ACC112 (cell line): ENCODE data around the gene GZMH.
"Not testable (repeated sequence)": the region's sequence is repeated elsewhere in the genome, so short reads cannot be mapped to it uniquely, and the experiment has no call there.

Experiments
- H2AFZ ChIP-seq: fragments of 200-600 bp; sonication (generic); one replicate; pipeline ENCODE4 v1.6.0; 2017; ENCODE audit warnings: antibody characterized with exemption, low read length; ENCODE audit not compliant: unreplicated experiment
- H3K27ac ChIP-seq: fragments of 200-600 bp; sonication (generic); 2 replicates; pipeline ENCODE4 v1.5.1; 2014; ENCODE audit warnings: low read depth, mild to moderate bottlenecking, antibody characterized with exemption, low read length, moderate library complexity
- H3K27me3 ChIP-seq: fragments of 200-600 bp; sonication (generic); 2 replicates; pipeline ENCODE4 v1.6.1; 2014; ENCODE audit warnings: mild to moderate bottlenecking, antibody characterized with exemption, low read length, moderate library complexity, mixed read lengths; ENCODE audit not compliant: insufficient read depth
- H3K36me3 ChIP-seq: fragments of 200-600 bp; sonication (generic); 2 replicates; pipeline ENCODE4 v1.6.1; 2016; ENCODE audit warnings: mild to moderate bottlenecking, antibody characterized with exemption, low read length, moderate library complexity, mixed read lengths; ENCODE audit not compliant: insufficient read depth
- H3K4me1 ChIP-seq: fragments of 200-600 bp; sonication (generic); one replicate; pipeline ENCODE4 v1.6.1; 2016; ENCODE audit warnings: low read length, mixed read lengths; ENCODE audit not compliant: insufficient read depth, unreplicated experiment, control insufficient read depth
- H3K4me3 ChIP-seq: fragments of 200-600 bp; sonication (generic); 2 replicates; pipeline ENCODE4 v1.5.1; 2014; ENCODE audit warnings: mild to moderate bottlenecking, low read depth, low read length
- H3K79me2 ChIP-seq: fragments of 200-600 bp; sonication (generic); one replicate; pipeline ENCODE4 v1.6.0; 2016; ENCODE audit warnings: low read length; ENCODE audit not compliant: control insufficient read depth, unreplicated experiment, insufficient read depth

The GZMH gene

GRCh38 chr14:24595073-24595808 lies 14.2 kb downstream of the GZMH start:
- Histone ChIP-seq H3K79me2 (no peaks in the 10 kb centered on the region), H3K36me3 (no peaks in the 10 kb centered on the region), H3K27ac (no peak overlapping the region), H2AFZ (no peak overlapping the region), H3K27me3 (no peaks in the 10 kb centered on the region), H3K4me3 (no peak overlapping the region), H3K4me1 (no peaks in the 10 kb centered on the region)

- not testable (repeated sequence) for H3K79me2 ChIP-seq, H2AFZ ChIP-seq, H3K27me3 ChIP-seq, H3K27ac ChIP-seq, H3K36me3 ChIP-seq, H3K4me1 ChIP-seq, H3K4me3 ChIP-seq
Observed at GRCh38 chr14:24591004-24591403, 18.5 kb downstream of the GZMH start.

GRCh38 chr14:24584402-24584801 lies 25.1 kb downstream of the GZMH start:
- H3K36me3 ChIP-seq, H3K4me3 ChIP-seq, H3K79me2 ChIP-seq, H3K27me3 ChIP-seq, H3K4me1 ChIP-seq, H3K27ac ChIP-seq, H2AFZ ChIP-seq: not testable (repeated sequence)

- H3K36me3 ChIP-seq = no peaks in the 10 kb centered on the region
- H3K4me1 ChIP-seq = no peaks in the 10 kb centered on the region
- no peak overlapping the region for H2AFZ ChIP-seq
- H3K27me3 ChIP-seq = no peaks in the 10 kb centered on the region
- H3K79me2 ChIP-seq = no peaks in the 10 kb centered on the region
- H3K4me3 ChIP-seq = no peak overlapping the region
- no peak overlapping the region for H3K27ac ChIP-seq
Observed at GRCh38 chr14:24578558-24578957, 30.9 kb downstream of the GZMH start.

- no peak overlapping the region for H3K27ac ChIP-seq
- H3K4me3 ChIP-seq = no peak overlapping the region
- H3K79me2 ChIP-seq = no peaks in the 10 kb centered on the region
- no peak overlapping the region for H2AFZ ChIP-seq
- H3K27me3 ChIP-seq = no peaks in the 10 kb centered on the region
- H3K4me1 ChIP-seq = no peaks in the 10 kb centered on the region
- no peaks in the 10 kb centered on the region for H3K36me3 ChIP-seq
Observed at GRCh38 chr14:24576771-24577170, 32.7 kb downstream of the GZMH start.

GRCh38 chr14:24576182-24576581 lies 33.3 kb downstream of the GZMH start, which contains the start of gene CTSG:
Gene CTSG, minus strand, starts transcription at chr14:24576250. Its CDS starts 27 bp downstream, at chr14:24576223.
- Histone ChIP-seq H3K36me3 (no peaks in the 10 kb centered on the region), H3K4me1 (no peaks in the 10 kb centered on the region), H3K4me3 (no peak within 1 kb of the TSS), H3K27ac (no peak within 1 kb of the TSS), H3K27me3 (no peaks in the 10 kb centered on the region), H3K79me2 (no peaks in the 10 kb centered on the region), H2AFZ (no peak within 1 kb of the TSS)

- Histone ChIP-seq H3K27ac (no peak overlapping the region), H3K36me3 (no peaks in the 10 kb centered on the region), H3K4me1 (no peaks in the 10 kb centered on the region)
Observed at GRCh38 chr14:24574206-24574774, 35.2 kb downstream of the GZMH start.

GRCh38 chr14:24566318-24566717 lies 43.2 kb downstream of the GZMH start:
- H3K79me2 ChIP-seq = no peaks in the 10 kb centered on the region
- no peaks in the 10 kb centered on the region for H3K36me3 ChIP-seq
- H3K4me3 ChIP-seq = no peak overlapping the region
- H3K4me1 ChIP-seq = no peaks in the 10 kb centered on the region
- H3K27me3 ChIP-seq = no peaks in the 10 kb centered on the region
- H3K27ac ChIP-seq = no peak overlapping the region
- H2AFZ ChIP-seq = no peak overlapping the region

More at GRCh38 chr14:24574206-24574774, 35.2 kb downstream of the GZMH start:
- no peak overlapping the region for H2AFZ ChIP-seq
- H3K79me2 ChIP-seq = no peaks in the 10 kb centered on the region
- no peaks in the 10 kb centered on the region for H3K27me3 ChIP-seq
- no peak overlapping the region for H3K4me3 ChIP-seq

GRCh38 chr14:24565766-24566165 lies 43.7 kb downstream of the GZMH start:
- no peaks in the 10 kb centered on the region for H3K79me2 ChIP-seq

GRCh38 chr14:24563505-24563904 lies 46.0 kb downstream of the GZMH start:
- Histone ChIP-seq H3K27me3 (no peaks in the 10 kb centered on the region), H3K36me3 (no peaks in the 10 kb centered on the region), H2AFZ (no peak overlapping the region), H3K79me2 (no peaks in the 10 kb centered on the region), H3K4me3 (no peak overlapping the region), H3K4me1 (no peaks in the 10 kb centered on the region), H3K27ac (no peak overlapping the region)

More at GRCh38 chr14:24565766-24566165, 43.7 kb downstream of the GZMH start:
- Histone ChIP-seq H3K27ac (no peak overlapping the region), H2AFZ (no peak overlapping the region), H3K36me3 (no peaks in the 10 kb centered on the region), H3K27me3 (no peaks in the 10 kb centered on the region), H3K4me3 (no peak overlapping the region), H3K4me1 (no peaks in the 10 kb centered on the region)

- Histone ChIP-seq H3K27ac (no peak overlapping the region), H3K27me3 (no peaks in the 10 kb centered on the region), H3K4me3 (no peak overlapping the region), H2AFZ (no peak overlapping the region), H3K79me2 (no peaks in the 10 kb centered on the region), H3K4me1 (peaks cover 7% of the 10 kb centered on the region), H3K36me3 (no peaks in the 10 kb centered on the region)
Observed at GRCh38 chr14:24556756-24557155, 52.7 kb downstream of the GZMH start.
